DND-41 (cell line): ENCODE measurements around the gene AHRR.

Experiments
- ATAC-seq: fragments of 200-7000 bp; cut with Tn5 transposase; 3 replicates; pipeline ENCODE4 v1.9.1; 2021; ENCODE audit warnings: low read depth; ENCODE audit not compliant: insufficient read depth
- DNase-seq: peaks from one replicate; pipeline ENCODE4 v3.0.0-alpha.2; 2020
- H2AFZ ChIP-seq: 2 replicates; pipeline ENCODE4 v1.6.0; 2012; ENCODE audit warnings: low read depth, low read length
- H3K27ac ChIP-seq: 2 replicates; pipeline ENCODE4 v1.5.1; 2012; ENCODE audit warnings: low read length, inconsistent platforms
- H3K27me3 ChIP-seq: fragments of 200-600 bp; sonication (generic); 2 replicates; pipeline ENCODE4 v1.6.0; 2012; ENCODE audit warnings: low read length, mild to moderate bottlenecking, inconsistent platforms; ENCODE audit not compliant: insufficient read depth, poor library complexity
- H3K36me3 ChIP-seq: 2 replicates; pipeline ENCODE4 v1.5.1; 2012; ENCODE audit warnings: low read length, inconsistent platforms; ENCODE audit not compliant: insufficient read depth
- H3K4me1 ChIP-seq: 2 replicates; pipeline ENCODE4 v1.5.1; 2012; ENCODE audit warnings: mild to moderate bottlenecking, low read length; ENCODE audit not compliant: insufficient read depth
- H3K4me2 ChIP-seq: 2 replicates; pipeline ENCODE4 v1.6.0; 2012; ENCODE audit warnings: mild to moderate bottlenecking, moderate library complexity, low read length, inconsistent platforms; ENCODE audit not compliant: insufficient read depth
- H3K4me3 ChIP-seq, 2 experiments: fragments of 200-600 bp in 1 of 2; shearing (Covaris generic) in 1 of 2; 2 replicates each; pipeline ENCODE4 v1.5.1; 2012 to 2016; ENCODE audit warnings: inconsistent platforms in 2 of 2, low read length in 2 of 2, mild to moderate bottlenecking in 2 of 2, low read depth in 1 of 2, moderate library complexity in 1 of 2
- H3K79me2 ChIP-seq: 2 replicates; pipeline ENCODE4 v1.6.0; 2012; ENCODE audit warnings: low read length, inconsistent platforms; ENCODE audit not compliant: insufficient read depth
- H3K9ac ChIP-seq: 2 replicates; pipeline ENCODE4 v1.6.0; 2012; ENCODE audit warnings: low read depth, mild to moderate bottlenecking, inconsistent platforms, low read length, moderate library complexity
- H3K9me3 ChIP-seq: 2 replicates; pipeline ENCODE4 v1.5.1; 2012; ENCODE audit warnings: low read length, moderate library complexity, mild to moderate bottlenecking, inconsistent platforms; ENCODE audit not compliant: insufficient read depth, severe bottlenecking
- H4K20me1 ChIP-seq: 2 replicates; pipeline ENCODE4 v1.6.0; 2012; ENCODE audit warnings: low read length; ENCODE audit not compliant: insufficient read depth
- EZH2 ChIP-seq: IDR thresholded peaks from 3 replicates; pipeline ENCODE4 v1.6.1; 2012; ENCODE audit warnings: borderline replicate concordance, low read depth, mild to moderate bottlenecking, moderate library complexity, low read length, inconsistent platforms; ENCODE audit not compliant: severe bottlenecking
- TF ChIP-seq, protein P1 (sequence below): IDR thresholded peaks from 2 replicates; pipeline ENCODE4 v1.5.1; 2012; ENCODE audit warnings: borderline replicate concordance, low read length, moderate library complexity, mild to moderate bottlenecking; ENCODE audit not compliant: poor library complexity, severe bottlenecking; ENCODE audit errors: extremely low read depth

Gene AHRR

DNA sequence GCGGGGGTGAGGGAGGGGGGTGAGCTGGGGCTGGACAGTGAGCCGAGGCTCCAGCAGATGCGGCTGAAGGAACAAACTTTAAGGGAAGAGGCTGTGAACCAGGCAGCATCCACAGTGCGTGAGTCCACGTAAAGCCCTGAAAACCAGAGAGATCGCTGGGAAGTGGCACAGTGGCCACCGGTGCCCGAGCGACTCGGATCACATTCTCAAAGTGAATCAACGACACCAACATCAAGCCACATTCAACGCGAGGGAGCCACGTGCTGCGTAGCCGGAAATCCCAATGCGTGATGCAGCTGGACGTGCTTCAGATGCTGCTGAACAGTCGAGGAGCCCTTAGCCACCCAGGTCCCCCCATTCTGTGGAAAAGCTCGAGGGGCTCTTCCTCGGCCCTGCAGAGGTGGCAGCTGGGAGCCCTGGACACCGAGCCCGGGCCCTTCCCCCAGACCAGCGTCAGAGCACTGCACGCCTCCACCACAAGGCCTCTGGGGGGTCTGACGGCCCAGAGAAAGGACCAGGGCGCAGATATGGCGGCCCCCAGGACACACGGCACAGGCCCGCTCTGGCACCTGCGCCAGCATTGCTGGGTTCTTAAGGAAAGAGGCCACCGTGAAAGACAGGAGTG, 67.8 kb downstream of the AHRR start:
- Histone ChIP-seq H3K9ac (no peak overlapping the region), H3K36me3 (no peaks in the 10 kb centered on the region), H3K9me3 (peaks cover 11% of the 10 kb centered on the region), H3K27ac (0 out of 2 replicates have a peak overlapping the region, but pooled peaks have one; percentile 10), H3K4me3 (no peak overlapping the region), H3K79me2 (peaks cover 10% of the 10 kb centered on the region), H3K27me3 (no peaks in the 10 kb centered on the region), H3K4me2 (no peak overlapping the region), H3K4me1 (peaks cover 27% of the 10 kb centered on the region), H4K20me1 (no peaks in the 10 kb centered on the region), H2AFZ (no peak overlapping the region)
- ATAC-seq (no peak), DNase-seq (no peak)
- TF ChIP-seq, protein P1, sequence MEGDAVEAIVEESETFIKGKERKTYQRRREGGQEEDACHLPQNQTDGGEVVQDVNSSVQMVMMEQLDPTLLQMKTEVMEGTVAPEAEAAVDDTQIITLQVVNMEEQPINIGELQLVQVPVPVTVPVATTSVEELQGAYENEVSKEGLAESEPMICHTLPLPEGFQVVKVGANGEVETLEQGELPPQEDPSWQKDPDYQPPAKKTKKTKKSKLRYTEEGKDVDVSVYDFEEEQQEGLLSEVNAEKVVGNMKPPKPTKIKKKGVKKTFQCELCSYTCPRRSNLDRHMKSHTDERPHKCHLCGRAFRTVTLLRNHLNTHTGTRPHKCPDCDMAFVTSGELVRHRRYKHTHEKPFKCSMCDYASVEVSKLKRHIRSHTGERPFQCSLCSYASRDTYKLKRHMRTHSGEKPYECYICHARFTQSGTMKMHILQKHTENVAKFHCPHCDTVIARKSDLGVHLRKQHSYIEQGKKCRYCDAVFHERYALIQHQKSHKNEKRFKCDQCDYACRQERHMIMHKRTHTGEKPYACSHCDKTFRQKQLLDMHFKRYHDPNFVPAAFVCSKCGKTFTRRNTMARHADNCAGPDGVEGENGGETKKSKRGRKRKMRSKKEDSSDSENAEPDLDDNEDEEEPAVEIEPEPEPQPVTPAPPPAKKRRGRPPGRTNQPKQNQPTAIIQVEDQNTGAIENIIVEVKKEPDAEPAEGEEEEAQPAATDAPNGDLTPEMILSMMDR, result no peak
- no peak for TF ChIP-seq EZH2

DNA sequence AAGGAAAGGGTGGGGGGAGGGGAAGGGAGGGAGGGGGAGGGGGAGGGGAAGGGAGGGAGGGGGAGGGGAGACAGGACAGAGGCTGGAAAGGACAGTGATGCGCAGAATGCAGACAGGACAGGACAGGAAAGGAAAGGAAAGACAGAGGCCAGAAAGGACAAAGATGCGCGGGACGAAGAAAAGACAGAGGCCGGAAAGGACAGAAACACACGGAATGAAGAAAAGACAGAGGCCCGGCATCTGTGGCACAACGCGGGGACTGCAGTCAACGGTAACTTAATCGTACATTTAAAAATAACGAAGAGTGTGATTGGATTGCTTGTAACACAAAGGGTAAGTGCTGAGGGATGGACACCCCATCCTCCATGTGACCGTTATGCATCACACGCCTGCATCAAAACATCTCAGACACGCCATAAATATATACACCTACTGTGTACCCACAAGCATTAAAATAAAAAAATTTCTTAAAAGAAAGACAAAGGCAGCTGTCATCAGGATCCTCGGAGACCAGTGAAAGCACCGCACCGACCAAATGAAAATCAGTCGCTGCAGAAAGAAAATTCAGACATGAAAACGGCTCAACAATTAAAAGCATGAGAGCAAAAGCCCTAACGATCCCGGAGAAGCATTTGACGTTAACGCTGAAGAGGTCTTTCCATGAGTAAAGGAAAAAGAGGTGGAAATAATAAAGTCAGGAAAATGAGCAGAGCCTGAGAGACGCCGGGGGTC, 68.5 kb downstream of the AHRR start:
- peaks cover 10% of the 10 kb centered on the region for H3K9me3 ChIP-seq
- ATAC-seq (no peak), DNase-seq (no peak)
- H2AFZ ChIP-seq, result no peak overlapping the region
- no peaks in the 10 kb centered on the region for H3K36me3 ChIP-seq
- no peaks in the 10 kb centered on the region for H3K27me3 ChIP-seq
- no peak overlapping the region for H3K4me3 ChIP-seq
- TF ChIP-seq EZH2, result no peak
- TF ChIP-seq, protein P1, result no peak
- H3K27ac ChIP-seq, result no peak overlapping the region
- no peaks in the 10 kb centered on the region for H4K20me1 ChIP-seq
- peaks cover 34% of the 10 kb centered on the region for H3K4me1 ChIP-seq
- no peak overlapping the region for H3K4me2 ChIP-seq
- peaks cover 13% of the 10 kb centered on the region for H3K79me2 ChIP-seq
- no peak overlapping the region for H3K9ac ChIP-seq

DNA sequence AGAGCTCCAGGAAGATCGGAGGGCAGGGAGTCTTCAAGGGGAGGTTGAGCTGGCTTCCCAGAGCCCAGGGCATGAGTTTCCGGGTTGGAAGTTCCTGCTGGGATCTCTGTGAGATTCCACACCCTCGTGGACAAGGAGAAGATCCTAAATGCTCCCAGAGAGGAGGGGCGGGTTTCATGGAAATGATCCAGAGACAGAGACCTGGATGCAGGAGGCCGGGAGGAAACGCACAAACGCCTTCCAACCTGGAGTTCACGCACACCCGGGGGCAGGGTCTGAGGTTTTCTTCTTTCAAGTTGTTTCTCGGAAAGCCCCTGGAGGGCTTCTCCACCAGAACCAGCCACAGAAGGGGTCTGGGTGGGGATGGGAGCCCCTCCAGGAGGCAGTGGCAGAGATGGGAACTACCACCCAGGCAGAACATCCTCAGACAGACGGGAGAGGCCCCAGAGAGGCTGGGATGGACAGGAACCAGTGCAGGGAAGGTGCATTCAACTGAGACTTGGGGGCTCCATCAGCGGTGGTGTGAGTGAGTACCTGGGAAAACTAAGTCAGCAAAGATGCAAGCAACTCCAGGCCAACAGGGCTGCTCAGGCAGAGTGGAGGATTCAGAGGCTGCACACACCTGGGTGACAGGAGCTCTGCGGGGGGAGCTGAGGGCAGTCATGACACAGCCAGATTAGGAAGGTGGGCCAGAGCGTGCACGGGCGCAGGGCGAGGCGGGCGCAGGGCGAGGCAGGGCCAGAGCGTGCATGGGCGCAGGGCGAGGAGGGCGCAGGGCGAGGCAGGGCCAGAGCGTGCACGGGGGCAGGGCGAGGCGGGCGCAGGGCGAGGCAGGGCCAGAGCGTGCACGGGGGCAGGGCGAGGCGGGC, 69.3 kb downstream of the AHRR start:
- Histone ChIP-seq H3K27me3 (no peaks in the 10 kb centered on the region), H4K20me1 (no peaks in the 10 kb centered on the region), H3K4me2 (no peak overlapping the region), H3K79me2 (peaks cover 16% of the 10 kb centered on the region), H3K9ac (peak overlapping the region; percentile 7; the same call in 1 of the 2 replicates), H3K27ac (no peak overlapping the region), H3K9me3 (peaks cover 2% of the 10 kb centered on the region), H3K4me1 (peaks cover 41% of the 10 kb centered on the region), H3K36me3 (no peaks in the 10 kb centered on the region), H3K4me3 (no peak overlapping the region), H2AFZ (no peak overlapping the region)
- no peak for DNase-seq
- no peak for ATAC-seq
- TF ChIP-seq, protein P1, result no peak
- no peak for TF ChIP-seq EZH2
